ENCODE data around the gene BAMBI.

GRCh38 chr10:28652106-28652505 is 25.2 kb upstream of the BAMBI start:
- TF ChIP-seq CTCF (conservative IDR thresholded peaks at IDR 0.05) (no peak), EZH2 (IDR thresholded peaks at IDR 0.05; ENCODE audit: low read depth) (no peak)

Data from PC-9 (cell line).